GM18505 (cell line): ENCODE data around the gene F2RL2.

Experiments used
- ATAC-seq: cut with Tn5 transposase; IDR thresholded peaks from one replicate; pipeline ENCODE4 v1.9.1; 2021; ENCODE audit not compliant: unreplicated experiment
- POLR2A ChIP-seq: IDR thresholded peaks from 4 replicates; pipeline ENCODE4 v1.6.1; 2011; ENCODE audit warnings: borderline replicate concordance; ENCODE audit not compliant: insufficient read depth, insufficient read length; ENCODE audit errors: extremely low read depth

The F2RL2 gene

GRCh38 chr5:76583163-76584047 is 39.8 kb downstream of the F2RL2 start:
- ATAC-seq = no peak
- TF ChIP-seq POLR2A = no peak

- no peak for TF ChIP-seq POLR2A
- peak; percentile 88 for ATAC-seq
Observed at GRCh38 chr5:76582230-76583162, 40.7 kb downstream of the F2RL2 start.

- no peak for ATAC-seq
- TF ChIP-seq POLR2A = no peak
Observed at GRCh38 chr5:76580981-76581380, 42.2 kb downstream of the F2RL2 start.

- no peak for ATAC-seq
- TF ChIP-seq POLR2A = no peak
Observed at GRCh38 chr5:76579166-76579937, 43.9 kb downstream of the F2RL2 start.

- ATAC-seq = no peak
- no peak for TF ChIP-seq POLR2A
Observed at GRCh38 chr5:76576996-76577395, 46.2 kb downstream of the F2RL2 start.

GRCh38 chr5:76576450-76576849 is 46.8 kb downstream of the F2RL2 start:
- ATAC-seq = no peak
- no peak for TF ChIP-seq POLR2A

GRCh38 chr5:76571559-76571958 is 51.6 kb downstream of the F2RL2 start:
- no peak for ATAC-seq
- no peak for TF ChIP-seq POLR2A

GRCh38 chr5:76570153-76570552 is 53.0 kb downstream of the F2RL2 start:
- TF ChIP-seq POLR2A = no peak
- ATAC-seq = no peak
